GM18520 (cell line): Measurements from ENCODE around the gene LY6G6F.

Experiments
- ATAC-seq: cut with Tn5 transposase; IDR thresholded peaks from one replicate; pipeline ENCODE4 v1.9.1; 2021; ENCODE audit not compliant: unreplicated experiment

LY6G6F gene

DNA sequence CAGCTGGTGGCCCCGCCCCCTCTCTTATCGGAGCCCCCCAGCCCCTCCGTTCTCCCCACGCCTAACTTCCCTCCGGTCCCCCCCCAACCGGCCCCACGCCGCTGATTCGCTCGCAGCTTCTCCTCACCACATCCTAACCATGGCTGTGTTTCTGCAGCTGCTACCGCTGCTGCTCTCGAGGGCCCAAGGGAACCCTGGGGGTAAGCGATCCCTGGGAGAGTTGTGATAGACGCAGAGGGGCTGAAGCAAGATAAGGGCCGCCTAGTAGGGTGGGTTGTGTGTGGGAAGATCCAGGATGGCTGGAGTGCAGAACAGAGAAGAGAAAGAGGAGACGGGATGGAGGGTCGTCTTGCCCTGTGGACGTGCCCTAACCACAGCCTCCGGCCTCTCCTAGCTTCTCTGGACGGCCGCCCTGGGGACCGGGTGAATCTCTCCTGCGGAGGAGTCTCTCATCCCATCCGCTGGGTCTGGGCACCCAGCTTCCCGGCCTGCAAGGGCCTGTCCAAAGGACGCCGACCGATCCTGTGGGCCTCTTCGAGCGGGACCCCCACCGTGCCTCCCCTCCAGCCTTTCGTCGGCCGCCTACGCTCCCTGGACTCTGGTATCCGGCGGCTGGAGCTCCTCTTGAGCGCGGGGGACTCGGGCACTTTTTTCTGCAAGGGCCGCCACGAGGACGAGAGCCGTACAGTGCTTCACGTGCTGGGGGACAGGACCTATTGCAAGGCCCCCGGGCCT is 16.7 kb downstream of the LY6G6F start, which contains the start of gene MPIG6B:
TSS of gene MPIG6B (plus strand) at position 129 of the 735 bp plus-strand sequence. CDS start at position 140, 11 bp downstream.
- no peak for ATAC-seq

DNA sequence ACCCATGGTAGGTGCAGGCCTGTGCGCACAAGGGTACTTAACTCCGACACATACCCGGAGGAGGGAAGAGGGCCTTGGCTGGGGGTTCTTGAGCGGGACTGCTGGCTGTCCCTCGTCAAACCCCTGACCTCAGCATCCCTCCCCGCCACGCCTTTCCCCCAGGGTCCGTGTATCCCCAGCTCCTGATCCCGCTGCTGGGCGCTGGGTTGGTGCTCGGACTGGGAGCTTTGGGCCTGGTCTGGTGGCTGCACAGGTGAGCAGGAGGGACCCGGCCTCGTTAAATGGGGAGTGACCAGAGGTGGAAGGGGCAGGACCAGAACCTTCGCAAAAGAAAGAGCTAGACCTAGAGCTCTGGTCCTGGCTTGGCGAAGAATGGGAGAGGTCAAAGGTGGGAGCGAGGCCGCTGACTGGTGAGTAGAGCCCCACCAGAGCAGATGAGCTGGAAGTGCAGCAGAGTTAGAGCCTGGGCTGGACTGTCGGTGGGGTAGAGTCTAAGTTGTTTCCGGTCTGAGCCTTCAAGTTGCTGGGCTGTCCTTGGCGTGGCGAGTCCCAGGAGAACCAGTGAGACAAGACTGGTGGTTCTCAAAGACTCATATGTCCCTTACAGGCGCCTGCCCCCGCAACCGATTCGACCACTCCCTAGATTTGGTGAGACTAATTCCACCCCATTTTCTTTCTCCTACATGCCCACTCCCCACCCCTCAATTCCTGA is 17.5 kb downstream of the LY6G6F start:
- ATAC-seq = no peak

DNA sequence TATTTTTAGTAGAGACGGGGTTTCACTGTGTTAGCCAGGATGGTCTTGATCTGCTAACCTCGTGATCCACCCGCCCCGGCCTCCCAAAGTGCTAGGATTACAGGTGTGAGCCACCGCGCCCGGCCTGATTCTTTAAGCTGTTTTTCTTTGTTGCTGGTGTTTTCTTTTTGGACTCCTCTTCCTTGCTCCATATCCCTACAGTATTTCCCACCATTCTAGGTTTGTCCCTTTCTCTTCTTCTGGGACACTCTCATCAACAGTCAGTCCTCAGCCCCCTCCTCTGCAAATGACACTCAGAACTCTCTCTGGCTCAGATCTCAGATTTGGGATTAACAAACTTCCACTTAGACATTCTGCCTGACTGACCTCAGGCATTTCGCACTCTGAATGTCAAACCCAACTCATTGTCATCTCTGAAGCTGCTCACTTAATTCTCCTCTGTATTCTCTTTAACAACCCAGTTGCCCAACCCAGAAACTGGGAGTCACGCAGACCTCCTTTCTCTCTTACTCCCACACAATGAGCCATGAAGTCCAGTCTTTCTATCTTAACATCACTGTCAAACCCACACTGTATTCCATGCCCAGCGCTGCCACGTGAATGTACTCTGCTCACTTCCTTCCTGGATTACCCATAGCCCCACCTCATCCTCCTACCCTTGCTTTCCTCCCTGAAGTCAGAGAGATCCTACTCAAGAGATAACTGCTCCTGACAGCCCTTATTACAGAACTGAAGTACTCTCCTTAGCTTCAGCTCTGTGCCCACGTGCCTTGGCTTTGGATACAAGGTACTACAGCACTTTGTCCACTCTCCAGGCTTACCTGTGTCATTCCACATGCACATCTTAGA is 19.1 kb downstream of the LY6G6F start:
- ATAC-seq = no peak

DNA sequence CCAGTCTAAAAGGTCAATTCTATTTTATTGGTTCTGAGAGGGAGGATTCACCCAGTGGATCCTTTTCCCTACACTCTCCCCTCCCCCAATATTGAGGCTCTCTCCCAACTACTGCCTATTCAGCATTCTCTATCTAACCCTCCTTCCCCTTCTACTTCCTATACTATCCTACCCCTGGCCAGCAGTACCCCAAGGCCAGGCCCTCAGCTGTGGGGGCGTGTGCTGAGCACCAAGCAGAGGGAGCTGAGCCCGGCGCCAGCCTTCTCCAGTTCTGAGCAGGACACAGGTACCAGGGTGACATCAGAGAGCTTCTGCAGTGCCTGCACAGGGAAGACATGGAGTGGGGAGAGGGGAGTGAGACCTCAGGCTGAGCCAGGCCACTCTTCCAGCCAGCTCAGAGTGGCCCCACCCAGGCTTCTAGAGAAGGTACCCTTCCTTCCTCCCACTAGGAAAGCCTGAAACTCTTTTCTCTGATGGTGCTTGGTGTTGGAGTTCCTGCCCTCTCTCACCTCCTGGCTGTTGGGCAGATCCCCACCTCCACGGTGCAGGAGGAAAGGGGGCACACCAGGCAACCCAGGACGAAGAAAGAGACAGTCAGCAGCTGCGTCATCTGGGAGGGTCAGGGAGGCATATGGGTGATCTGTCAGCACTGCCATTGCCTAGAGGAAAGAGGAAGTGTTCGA is 20.5 kb downstream of the LY6G6F start:
- ATAC-seq = no peak

DNA sequence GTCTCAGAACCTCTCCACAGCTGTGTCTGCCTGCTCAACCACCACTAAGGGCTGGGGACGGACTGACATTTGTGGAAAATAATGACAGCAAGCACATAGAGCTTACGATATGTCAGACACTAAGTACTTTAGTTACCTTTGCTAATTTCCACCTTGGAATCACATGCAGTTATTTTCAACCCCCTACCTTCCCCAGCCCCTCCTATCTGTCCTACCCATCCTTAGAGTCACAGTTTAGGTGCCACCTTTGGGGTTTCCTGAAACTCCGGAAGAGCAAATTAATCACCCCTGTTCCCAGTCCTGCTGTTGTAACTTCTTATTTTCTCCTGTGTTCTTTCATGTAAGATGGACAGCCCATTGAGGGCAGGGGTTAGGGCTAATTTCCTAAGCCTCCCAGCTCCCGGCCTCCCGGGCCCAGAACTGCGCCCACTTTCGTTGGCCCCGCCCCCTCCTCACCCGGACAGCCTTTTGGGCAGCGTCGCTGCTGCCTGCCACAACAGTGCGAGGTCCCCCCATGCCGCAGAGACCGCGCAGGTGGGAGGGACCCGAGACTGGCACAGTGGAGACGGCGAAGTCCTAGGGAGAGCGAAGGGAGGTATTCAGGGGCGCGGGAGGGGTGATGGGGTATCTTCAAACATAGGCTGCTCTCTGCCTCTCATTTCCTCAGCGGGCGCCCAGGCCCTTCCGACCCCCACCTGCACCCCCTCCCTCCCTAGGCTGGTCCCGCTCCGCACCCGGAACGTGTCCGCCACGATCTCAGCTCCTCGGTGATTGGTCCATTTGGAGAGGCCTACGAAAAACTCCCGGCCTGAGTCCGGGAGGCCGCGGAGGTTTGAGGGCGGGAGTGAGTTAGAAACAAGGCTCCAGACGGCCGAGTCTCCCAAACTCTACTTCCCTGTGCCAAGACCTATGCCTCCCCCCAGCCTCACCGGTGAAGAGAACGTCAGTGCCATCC is 21.3 kb downstream of the LY6G6F start:
- no peak for ATAC-seq

DNA sequence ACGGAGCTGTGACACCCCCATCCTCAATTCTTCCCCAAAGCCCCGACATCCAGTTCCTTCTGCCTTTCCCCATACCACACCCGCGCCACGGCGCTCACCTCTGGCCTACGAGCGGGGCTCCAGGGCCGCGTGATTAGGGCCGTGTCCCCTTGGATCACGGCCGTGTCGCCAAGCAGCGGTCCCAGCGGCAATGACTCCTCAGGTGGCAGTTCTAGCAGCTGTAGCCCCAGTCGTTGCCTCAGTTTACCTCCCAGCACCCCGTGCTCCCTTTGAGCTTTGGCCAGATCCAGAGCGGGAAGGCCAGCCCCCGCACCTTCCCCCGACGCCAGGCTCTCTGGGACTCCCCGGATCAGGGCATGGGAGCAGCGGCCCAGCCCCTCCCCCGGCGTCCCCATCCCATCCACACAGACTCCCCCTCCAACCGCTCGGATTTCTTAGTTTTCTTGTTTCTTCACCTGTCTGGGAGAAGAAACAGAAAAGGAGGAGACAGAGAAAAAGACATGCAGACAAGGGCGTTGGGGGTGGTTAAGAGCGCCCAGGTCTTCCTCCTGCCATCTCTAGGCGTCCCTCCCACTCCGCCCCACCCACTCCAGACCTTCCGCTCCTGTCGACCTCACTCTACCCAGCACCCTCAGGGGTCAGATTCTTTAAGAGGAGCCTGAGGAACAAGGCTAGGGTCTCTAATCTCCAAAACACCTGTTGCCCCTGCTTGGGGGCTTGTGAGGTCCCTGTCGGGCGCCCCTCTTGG is 22.3 kb downstream of the LY6G6F start, which contains the start of gene DDAH2:
TSS of gene DDAH2 (minus strand) at position 533 of the 748 bp plus-strand sequence. CDS start at position 395, 138 bp downstream.
- no peak for ATAC-seq

DNA sequence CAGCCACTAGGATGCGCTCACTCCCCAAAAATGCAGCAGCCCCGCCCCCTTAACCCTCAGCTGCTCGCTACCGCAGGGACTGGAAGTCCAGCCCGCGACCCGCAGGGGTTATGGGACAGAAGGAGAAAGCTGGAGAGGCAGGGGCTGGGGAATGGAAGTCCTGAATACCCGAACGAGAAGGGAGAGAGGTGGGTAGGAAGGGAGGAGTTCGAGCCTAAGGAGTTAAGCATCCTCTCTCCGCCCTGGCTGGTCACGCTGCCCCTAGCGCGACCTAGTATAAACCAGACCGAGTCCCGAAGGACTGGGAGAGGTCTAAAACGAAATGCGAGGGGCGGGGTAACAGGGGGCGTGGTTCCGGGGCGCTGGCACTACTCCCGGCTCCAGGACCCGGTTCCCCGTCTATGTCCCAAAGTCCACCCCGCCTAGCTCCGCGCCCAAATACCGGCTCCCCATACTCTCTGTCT is 22.9 kb downstream of the LY6G6F start:
- ATAC-seq = no peak

DNA sequence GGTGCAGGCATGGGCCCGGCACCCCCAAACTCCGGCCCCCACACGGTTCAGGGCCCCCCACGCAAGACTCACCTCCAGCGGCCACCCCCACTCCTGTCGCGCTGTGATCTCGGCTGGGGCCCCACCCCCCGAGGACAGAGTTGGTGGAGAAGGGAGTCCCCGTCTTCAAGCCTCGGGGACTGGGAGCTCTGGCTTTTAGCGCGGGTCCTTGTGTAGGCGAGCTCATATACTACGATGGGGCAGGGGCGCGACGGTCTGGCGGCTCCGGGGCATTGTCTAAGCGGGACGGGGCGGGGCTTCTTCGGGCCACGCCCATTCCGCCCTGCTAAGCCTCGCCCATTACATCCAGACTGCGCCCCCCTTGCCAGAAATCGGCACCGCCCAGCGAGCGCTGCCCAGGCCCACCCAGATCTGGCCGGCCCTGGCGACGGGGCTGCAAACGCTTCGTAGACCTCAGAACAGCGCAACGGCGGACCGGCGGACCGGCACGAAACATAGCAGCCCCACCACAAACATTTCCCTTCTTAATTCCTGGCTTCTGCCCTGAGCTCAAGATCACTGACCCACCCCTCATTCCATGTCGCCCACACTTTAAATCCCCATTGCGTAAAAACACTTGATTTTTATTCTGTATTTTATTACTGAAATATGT is 23.4 kb downstream of the LY6G6F start:
- ATAC-seq = no peak

DNA sequence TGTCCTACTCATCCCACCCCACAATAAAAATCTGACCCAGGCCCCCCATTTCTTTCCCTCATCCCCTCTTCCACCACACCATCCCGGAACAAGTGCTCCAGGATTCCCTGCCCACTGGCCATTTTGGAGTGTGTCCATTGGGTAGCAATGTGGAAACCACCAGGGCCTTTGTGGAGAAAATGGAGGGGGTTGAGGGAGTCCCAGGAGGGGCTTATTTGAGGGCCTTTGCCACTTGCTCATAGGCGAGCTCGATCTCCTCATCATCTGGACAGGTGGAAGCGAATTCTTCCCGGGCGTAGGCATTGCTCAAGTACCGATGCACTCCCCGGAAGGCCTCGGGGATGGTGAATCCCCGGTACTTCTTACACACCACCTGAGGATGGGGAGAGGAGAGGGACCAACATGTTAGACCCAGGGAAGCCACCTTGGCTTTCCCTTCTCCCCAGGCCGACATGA is 24.0 kb downstream of the LY6G6F start:
- ATAC-seq = no peak

DNA sequence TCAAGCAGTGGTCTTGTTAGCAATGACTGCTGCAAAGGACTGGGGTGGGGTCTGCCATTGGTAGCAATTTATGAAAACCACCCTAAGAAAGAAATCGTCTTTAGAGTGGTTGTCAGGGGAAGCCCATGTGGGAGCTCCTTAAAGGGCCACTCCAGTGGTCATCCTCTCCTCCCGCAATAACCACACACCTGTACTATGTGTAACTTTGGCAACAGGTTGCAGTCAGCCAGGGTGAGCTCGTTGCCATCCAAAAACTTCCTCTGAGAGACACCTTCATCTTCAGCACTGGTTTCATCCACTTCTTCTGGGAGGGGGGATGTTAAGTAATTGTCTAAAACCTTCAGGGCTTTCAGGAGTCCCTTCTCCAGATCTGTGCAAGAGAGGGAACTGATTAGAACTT is 25.4 kb downstream of the LY6G6F start:
- no peak for ATAC-seq

DNA sequence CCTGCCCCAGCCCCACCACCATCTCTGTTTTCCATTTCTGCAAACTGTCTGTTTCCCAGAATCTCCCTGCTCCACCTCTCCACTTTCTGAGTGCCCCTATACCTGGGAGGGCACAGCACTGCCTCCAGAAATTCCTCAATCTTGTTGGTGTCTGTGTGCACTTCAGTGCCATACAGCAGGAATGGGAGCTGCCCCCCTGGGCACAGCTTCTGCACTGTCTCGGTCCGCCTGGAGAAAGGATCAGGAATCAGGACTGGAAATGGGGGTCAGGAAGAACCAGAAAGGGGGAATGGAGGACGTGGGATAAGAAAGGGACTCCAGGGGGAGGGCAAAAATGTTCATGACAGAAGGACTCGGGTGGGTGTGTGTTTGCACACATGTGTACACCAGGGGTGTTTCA is 27.1 kb downstream of the LY6G6F start:
- ATAC-seq = no peak

DNA sequence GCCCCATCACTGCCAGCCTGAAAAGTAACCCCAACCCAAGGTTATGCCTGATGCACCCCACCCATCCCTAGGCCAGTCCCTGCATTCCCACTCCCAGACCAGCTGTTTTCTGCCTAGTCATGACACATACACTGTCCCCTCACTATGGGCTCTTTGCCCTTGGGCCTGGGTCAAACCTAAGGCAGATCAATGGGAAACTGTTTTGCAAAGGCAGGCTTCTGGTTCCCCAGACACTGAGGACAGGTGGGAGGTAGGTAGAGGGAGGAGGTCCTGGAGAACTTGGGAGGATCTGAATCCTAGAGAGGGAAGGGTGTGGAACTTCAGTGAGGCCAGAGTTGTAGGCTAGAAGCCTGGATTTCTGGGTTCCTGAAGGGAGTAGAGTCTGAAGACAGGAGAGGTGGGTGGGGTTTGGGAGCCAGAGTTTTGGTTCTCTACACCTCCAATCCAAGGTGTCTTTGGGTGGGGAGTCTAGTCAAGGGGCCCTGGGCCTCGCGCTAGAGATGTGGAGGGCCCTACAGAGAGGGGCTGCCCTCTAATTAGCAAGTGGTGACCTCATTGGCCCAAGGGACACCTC is 27.7 kb downstream of the LY6G6F start:
- no peak for ATAC-seq

DNA sequence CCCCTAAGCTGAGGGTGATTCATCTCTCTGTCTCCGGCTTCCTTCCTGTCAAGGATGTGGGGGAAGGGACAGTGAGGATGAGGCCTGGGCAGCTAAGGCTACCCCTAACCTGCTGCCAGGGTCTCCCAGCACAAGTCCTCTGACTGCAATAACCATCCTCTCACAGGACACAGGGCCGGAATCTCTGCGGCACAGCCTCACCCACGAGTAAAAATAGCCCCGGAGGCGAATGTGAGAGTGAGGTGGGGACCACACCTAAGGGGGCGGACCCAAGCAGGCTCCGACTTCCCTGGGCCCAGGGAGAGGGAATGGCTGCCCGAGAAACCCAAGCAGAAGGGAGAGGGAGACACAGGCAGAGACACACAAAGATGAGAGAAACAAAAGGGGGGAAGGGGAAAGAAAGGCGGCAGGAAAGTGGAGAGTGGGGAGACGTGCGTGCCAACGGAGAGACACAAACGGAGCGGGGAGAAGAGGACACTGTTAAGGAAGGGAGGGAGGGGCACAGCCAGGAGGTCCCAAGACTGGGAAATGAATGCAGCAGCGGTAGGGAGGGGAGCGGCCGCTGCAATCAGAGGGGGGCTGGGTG is 28.2 kb downstream of the LY6G6F start:
- ATAC-seq = peak; percentile 25

DNA sequence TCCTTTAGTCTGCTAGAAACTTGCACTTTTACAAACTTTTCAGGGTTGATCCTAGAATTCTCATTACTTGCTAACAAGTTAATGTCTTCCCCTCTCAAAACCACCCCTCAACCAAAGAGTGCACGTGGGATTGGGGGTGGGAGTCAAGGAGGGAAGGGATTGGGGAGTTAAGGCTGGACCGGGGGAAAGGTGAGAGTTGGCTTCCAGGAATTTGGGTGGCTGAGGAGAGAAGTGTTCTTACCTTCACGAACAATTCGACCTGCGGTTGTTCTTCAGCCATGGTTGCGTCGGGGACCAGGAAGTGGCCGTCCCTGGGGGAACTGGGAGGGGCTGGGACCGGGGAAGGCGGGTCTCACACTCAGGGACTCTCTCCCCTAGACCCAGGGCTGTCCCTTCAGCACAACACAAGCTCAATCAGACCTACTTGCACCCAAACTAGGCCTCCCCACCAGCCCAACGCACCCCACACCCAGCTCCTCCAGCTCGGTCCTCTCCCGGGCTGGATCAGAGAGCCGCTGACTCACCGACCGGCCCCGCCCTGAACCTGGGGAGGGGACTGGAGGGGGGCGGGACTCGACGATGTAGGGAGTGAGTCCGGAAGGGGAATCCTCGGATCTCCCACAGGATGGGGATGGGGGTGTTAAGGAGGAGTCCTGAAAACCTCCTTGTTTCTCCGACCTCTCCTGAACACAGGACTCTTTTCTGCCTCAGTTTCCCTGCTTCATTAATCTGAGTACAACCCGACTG is 29.5 kb downstream of the LY6G6F start, which contains the start of gene CLIC1:
TSS of gene CLIC1 (minus strand) at position 510 of the 747 bp plus-strand sequence. CDS start at position 280, 230 bp downstream.
- no peak for ATAC-seq

DNA sequence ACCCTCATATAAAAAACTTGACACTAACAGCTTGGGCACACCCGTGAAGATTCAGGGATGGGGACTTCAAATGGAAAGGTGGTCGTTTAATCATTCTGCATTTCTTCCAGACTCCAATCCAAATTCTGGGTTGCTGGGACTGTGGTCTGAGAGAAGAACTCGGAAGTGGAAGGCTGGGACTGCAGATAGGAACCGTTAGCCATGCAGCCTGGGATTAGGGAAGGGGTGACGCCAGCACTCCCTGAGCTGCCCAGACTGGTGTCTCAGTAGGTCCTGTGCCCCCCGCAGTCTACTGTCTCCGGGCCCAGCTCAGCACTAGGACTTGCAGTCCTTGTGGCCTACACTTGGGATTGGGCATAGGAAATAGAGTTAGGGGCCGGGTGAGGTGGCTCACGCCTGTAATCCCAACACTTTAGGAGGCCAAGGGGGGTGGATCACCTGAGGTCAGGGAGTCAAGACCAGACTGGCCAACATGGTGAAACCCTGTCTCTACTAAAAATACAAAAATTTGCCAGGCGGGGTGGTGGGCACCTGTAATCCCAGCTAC is 30.2 kb downstream of the LY6G6F start:
- ATAC-seq = no peak

DNA sequence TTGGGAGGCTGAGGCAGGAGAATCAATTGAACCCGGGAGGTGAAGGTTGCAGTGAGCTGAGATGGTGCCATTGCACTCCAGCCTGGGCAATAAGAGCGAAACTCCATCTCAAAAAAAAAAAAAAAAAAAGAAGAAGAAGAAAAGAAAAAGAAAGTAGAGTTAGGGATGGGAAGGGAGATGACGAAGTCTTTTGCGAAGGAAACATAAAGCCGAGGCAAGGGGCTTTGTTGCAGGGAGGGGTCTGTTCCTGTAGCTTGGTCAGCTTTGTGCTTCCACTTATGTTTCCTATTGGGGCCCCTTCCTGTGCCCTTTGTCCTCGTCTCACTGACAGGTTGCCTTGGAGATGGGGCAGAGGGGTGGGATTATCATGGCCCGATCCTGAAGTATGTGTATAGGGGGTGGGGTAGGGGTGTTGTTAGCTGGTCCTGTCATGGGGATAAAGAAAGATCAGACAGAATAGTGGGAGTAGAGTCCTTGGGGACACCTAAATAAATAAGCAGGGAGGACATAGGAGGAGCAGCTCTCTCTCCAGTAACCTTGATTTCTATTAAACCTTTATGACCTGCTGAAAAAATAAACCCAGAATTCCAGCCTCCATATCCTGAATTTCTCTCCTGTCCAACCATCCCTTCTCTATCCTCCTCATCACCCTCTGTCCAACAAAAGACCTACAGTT is 30.8 kb downstream of the LY6G6F start:
- no peak for ATAC-seq
